Osteocyte (in vitro differentiated cells): ENCODE data around the gene GLE1. TPM values are rescaled to one million over a fixed set of nuclear protein-coding genes. Genes with fewer than 3 reads are reported as not detected.

Experiments used
- DNase-seq: peaks from one replicate; pipeline ENCODE4 v3.0.0; 2021; ENCODE audit warnings: mixed read lengths; ENCODE audit not compliant: unreplicated experiment; ENCODE audit errors: extremely low spot score
- H3K27ac Mint-ChIP-seq: one replicate; pipeline ENCODE4 v1.8.0; 2021; ENCODE audit warnings: mild to moderate bottlenecking, mixed read lengths; ENCODE audit not compliant: unreplicated experiment
- H3K27me3 Mint-ChIP-seq: one replicate; pipeline ENCODE4 v1.8.0; 2021; ENCODE audit warnings: mixed read lengths; ENCODE audit not compliant: unreplicated experiment
- H3K36me3 Mint-ChIP-seq: one replicate; pipeline ENCODE4 v1.8.0; 2021; ENCODE audit warnings: mixed read lengths; ENCODE audit not compliant: unreplicated experiment
- H3K4me1 Mint-ChIP-seq: one replicate; pipeline ENCODE4 v1.8.0; 2021; ENCODE audit warnings: mixed read lengths; ENCODE audit not compliant: unreplicated experiment
- H3K4me3 Mint-ChIP-seq: one replicate; pipeline ENCODE4 v1.8.0; 2021; ENCODE audit warnings: mild to moderate bottlenecking, moderate library complexity, mixed read lengths; ENCODE audit not compliant: unreplicated experiment
- H3K9me3 Mint-ChIP-seq: one replicate; pipeline ENCODE4 v1.8.0; 2021; ENCODE audit warnings: mixed read lengths; ENCODE audit not compliant: unreplicated experiment
- total RNA-seq: library from RNA; stranded (reverse); gene quantifications from 2 replicates; pipeline ENCODE4 v1.2.1, GENCODE V29; 2021
- TF ChIP-seq, protein P1 (sequence below): fragments of 200-600 bp; sonication (generic); IDR thresholded peaks from 2 replicates; pipeline ENCODE4 v1.5.0; 2021; ENCODE audit warnings: antibody characterized with exemption, mild to moderate bottlenecking, moderate library complexity

GLE1 gene
- total RNA-seq, 1 donor from 2014 or later: 17.2 TPM

GRCh38 chr9:128540634-128541360 is 36.3 kb downstream of the GLE1 start:
- no peak for DNase-seq
- Mint-ChIP-seq H3K9me3 (no peaks in the 10 kb centered on the region), H3K4me1 (no peaks in the 10 kb centered on the region), H3K36me3 (peaks cover 45% of the 10 kb centered on the region), H3K4me3 (no peak overlapping the region), H3K27me3 (no peaks in the 10 kb centered on the region), H3K27ac (no peak overlapping the region)
- TF ChIP-seq, protein P1, sequence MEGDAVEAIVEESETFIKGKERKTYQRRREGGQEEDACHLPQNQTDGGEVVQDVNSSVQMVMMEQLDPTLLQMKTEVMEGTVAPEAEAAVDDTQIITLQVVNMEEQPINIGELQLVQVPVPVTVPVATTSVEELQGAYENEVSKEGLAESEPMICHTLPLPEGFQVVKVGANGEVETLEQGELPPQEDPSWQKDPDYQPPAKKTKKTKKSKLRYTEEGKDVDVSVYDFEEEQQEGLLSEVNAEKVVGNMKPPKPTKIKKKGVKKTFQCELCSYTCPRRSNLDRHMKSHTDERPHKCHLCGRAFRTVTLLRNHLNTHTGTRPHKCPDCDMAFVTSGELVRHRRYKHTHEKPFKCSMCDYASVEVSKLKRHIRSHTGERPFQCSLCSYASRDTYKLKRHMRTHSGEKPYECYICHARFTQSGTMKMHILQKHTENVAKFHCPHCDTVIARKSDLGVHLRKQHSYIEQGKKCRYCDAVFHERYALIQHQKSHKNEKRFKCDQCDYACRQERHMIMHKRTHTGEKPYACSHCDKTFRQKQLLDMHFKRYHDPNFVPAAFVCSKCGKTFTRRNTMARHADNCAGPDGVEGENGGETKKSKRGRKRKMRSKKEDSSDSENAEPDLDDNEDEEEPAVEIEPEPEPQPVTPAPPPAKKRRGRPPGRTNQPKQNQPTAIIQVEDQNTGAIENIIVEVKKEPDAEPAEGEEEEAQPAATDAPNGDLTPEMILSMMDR: no peak

DNA sequence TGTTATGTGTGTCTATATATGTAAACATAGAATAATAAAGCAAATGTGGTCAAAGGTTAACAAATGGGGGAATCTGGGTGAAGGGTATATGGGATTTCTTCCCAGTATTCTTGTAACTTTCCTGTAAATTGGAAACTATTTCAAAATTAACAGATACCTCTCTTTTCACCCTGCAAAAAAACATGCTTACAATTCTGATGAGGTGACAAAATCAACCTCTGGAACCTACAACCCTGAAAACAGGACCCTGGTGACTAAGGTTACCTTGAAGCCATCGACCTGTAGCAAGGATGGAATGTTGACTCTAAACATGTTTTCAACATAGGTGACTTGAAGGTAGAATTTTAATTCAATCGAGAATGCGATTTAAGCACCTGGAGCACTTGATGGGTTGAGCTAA is 42.0 kb downstream of the GLE1 start:
- Mint-ChIP-seq H3K36me3 (peaks cover 14% of the 10 kb centered on the region), H3K4me1 (peaks cover 24% of the 10 kb centered on the region), H3K4me3 (no peak overlapping the region), H3K9me3 (no peaks in the 10 kb centered on the region), H3K27ac (no peak overlapping the region), H3K27me3 (no peaks in the 10 kb centered on the region)
- TF ChIP-seq, protein P1: no peak
- no peak for DNase-seq

DNA sequence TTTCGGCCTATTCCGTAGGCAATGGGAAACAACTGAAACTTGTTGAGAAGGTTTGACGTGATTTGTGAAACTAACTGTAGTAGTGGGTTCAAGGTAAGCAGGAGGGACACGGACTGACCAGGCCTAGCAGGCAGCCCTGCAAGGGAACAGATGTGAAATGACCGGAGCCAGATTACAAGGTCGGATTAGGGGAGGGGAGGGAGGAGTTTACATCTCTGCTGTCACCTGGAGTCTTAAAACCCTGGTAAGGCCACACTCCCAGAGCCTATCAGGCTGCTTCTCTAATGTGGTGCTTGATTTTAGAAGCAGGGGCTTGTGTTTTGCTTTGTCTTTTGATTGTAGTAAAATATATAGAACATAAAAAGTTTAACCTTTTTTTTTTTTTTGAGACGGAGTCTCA is 44.4 kb downstream of the GLE1 start:
- H3K36me3 Mint-ChIP-seq: peaks cover 1% of the 10 kb centered on the region
- no peaks in the 10 kb centered on the region for H3K9me3 Mint-ChIP-seq
- H3K27me3 Mint-ChIP-seq: no peaks in the 10 kb centered on the region
- peaks cover 29% of the 10 kb centered on the region for H3K4me1 Mint-ChIP-seq
- DNase-seq: no peak
- no peak overlapping the region for H3K4me3 Mint-ChIP-seq
- TF ChIP-seq, protein P1: no peak
- no peak overlapping the region for H3K27ac Mint-ChIP-seq

DNA sequence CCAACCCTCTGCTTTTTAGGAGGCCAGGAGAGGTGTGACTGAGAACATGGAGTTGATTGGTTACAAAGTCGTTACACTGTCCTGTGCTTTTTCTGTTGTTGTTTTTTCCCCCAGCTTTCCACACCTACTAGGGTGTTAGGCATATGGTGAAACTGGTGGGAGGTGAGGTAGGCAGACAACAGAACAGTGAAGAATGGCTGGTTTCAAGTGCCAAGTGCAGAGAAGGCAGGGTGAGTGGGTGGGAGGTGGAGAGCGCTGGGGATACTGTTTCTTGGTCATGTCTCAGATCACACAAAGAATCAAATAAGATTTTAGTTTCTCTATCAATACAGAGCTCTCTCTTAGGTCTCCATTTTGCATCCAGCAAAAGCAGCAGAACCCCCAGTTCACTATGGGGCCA is 45.7 kb downstream of the GLE1 start:
- Mint-ChIP-seq H3K4me1 (peaks cover 29% of the 10 kb centered on the region), H3K36me3 (no peaks in the 10 kb centered on the region), H3K4me3 (peak overlapping the region; percentile 50), H3K27ac (peak overlapping the region; percentile 97), H3K27me3 (no peaks in the 10 kb centered on the region), H3K9me3 (no peaks in the 10 kb centered on the region)
- TF ChIP-seq, protein P1: no peak
- DNase-seq: no peak

GRCh38 chr9:128550770-128551656 is 46.5 kb downstream of the GLE1 start:
- Mint-ChIP-seq H3K4me1 (peaks cover 29% of the 10 kb centered on the region), H3K36me3 (no peaks in the 10 kb centered on the region), H3K4me3 (peak overlapping the region; percentile 95), H3K27me3 (no peaks in the 10 kb centered on the region), H3K27ac (peak overlapping the region; percentile 97), H3K9me3 (no peaks in the 10 kb centered on the region)
- DNase-seq: no peak
- TF ChIP-seq, protein P1: no peak
